ENCODE measurements around the gene DAPK1.
"Not testable (repeated sequence)": the region's sequence is repeated elsewhere in the genome, so short reads cannot be mapped to it uniquely, and the experiment has no call there.

Gene DAPK1

GRCh38 chr9:87546704-87547103, 49.0 kb downstream of the DAPK1 start:
- no peak for DNase-seq

GRCh38 chr9:87547671-87548081, 50.0 kb downstream of the DAPK1 start:
- no peak for DNase-seq

- no peak for DNase-seq
Observed at GRCh38 chr9:87548159-87548558, 50.5 kb downstream of the DAPK1 start.

GRCh38 chr9:87549088-87549487, 51.4 kb downstream of the DAPK1 start:
- DNase-seq = not testable (repeated sequence)

- no peak for DNase-seq
Observed at GRCh38 chr9:87549791-87550190, 52.1 kb downstream of the DAPK1 start.

GRCh38 chr9:87550253-87550954, 52.7 kb downstream of the DAPK1 start:
- DNase-seq = no peak

- no peak for DNase-seq
Observed at GRCh38 chr9:87551772-87552217, 54.1 kb downstream of the DAPK1 start.

- DNase-seq = no peak
Observed at GRCh38 chr9:87554171-87554910, 56.7 kb downstream of the DAPK1 start.

GRCh38 chr9:87554976-87555375, 57.3 kb downstream of the DAPK1 start:
- DNase-seq = no peak

GRCh38 chr9:87556039-87556438, 58.4 kb downstream of the DAPK1 start:
- DNase-seq = no peak

GRCh38 chr9:87556821-87557220, 59.2 kb downstream of the DAPK1 start:
- DNase-seq = no peak

- DNase-seq = no peak
Observed at GRCh38 chr9:87557996-87558395, 60.3 kb downstream of the DAPK1 start.

GRCh38 chr9:87558606-87559190, 61.0 kb downstream of the DAPK1 start:
- DNase-seq = no peak

- no peak for DNase-seq
Observed at GRCh38 chr9:87562062-87562461, 64.4 kb downstream of the DAPK1 start.

- no peak for DNase-seq
Observed at GRCh38 chr9:87562530-87563170, 65.0 kb downstream of the DAPK1 start.

- DNase-seq = no peak
Observed at GRCh38 chr9:87564111-87564510, 66.4 kb downstream of the DAPK1 start.

- no peak for DNase-seq
Observed at GRCh38 chr9:87564791-87565241, 67.1 kb downstream of the DAPK1 start.

GRCh38 chr9:87567001-87567400, 69.3 kb downstream of the DAPK1 start:
- no peak for DNase-seq

- DNase-seq = no peak
Observed at GRCh38 chr9:87567571-87567970, 69.9 kb downstream of the DAPK1 start.

GRCh38 chr9:87567983-87568382, 70.3 kb downstream of the DAPK1 start:
- no peak for DNase-seq

GRCh38 chr9:87568401-87568800, 70.7 kb downstream of the DAPK1 start:
- DNase-seq = no peak

GRCh38 chr9:87569008-87569509, 71.4 kb downstream of the DAPK1 start:
- no peak for DNase-seq

GRCh38 chr9:87569518-87569917, 71.9 kb downstream of the DAPK1 start:
- DNase-seq = no peak
